GM12864 (cell line): ENCODE data around the gene OR5K4.

ENCODE experiments used
- DNase-seq: peaks from one replicate; pipeline ENCODE4 v3.0.0-alpha.2; 2011; ENCODE audit warnings: low read depth
- H3K4me3 ChIP-seq: 2 replicates; pipeline ENCODE4 v1.5.1; 2011; ENCODE audit warnings: mild to moderate bottlenecking, low read depth, low read length, control low read depth
- CTCF ChIP-seq: IDR thresholded peaks from 2 replicates; pipeline ENCODE4 v1.5.1; 2011; ENCODE audit warnings: low read depth, mild to moderate bottlenecking, moderate library complexity, low read length, control low read depth, inconsistent platforms; ENCODE audit errors: missing control alignments

OR5K4 gene

GRCh38 chr3:98343647-98344507 is 9.8 kb upstream of the OR5K4 start:
- peak; percentile 27 for DNase-seq
- peak; percentile 87 for TF ChIP-seq CTCF
- H3K4me3 ChIP-seq: no peak overlapping the region

GRCh38 chr3:98350082-98350481 is 3.6 kb upstream of the OR5K4 start:
- no peak for DNase-seq
- no peak for TF ChIP-seq CTCF
- no peak overlapping the region for H3K4me3 ChIP-seq

GRCh38 chr3:98359250-98359649 is 5.6 kb downstream of the OR5K4 start:
- DNase-seq: no peak
- TF ChIP-seq CTCF: no peak
- H3K4me3 ChIP-seq: no peak overlapping the region

GRCh38 chr3:98359993-98360675 is 6.5 kb downstream of the OR5K4 start:
- DNase-seq: peak; percentile 53

GRCh38 chr3:98360681-98361080 is 7.0 kb downstream of the OR5K4 start:
- DNase-seq: no peak
- no peak overlapping the region for H3K4me3 ChIP-seq
- no peak for TF ChIP-seq CTCF

More at GRCh38 chr3:98359993-98360675, 6.5 kb downstream of the OR5K4 start:
- H3K4me3 ChIP-seq: no peak overlapping the region
- peak; percentile 35 for TF ChIP-seq CTCF

GRCh38 chr3:98361289-98361688 is 7.6 kb downstream of the OR5K4 start:
- peak; percentile 10 for DNase-seq
- no peak for TF ChIP-seq CTCF
- no peak overlapping the region for H3K4me3 ChIP-seq
